H1 (cell line): ENCODE measurements around the gene RASD1. TPM values are rescaled to one million over a fixed set of nuclear protein-coding genes. Genes with fewer than 3 reads are reported as not detected.

Experiments
- CBX5 ChIP-seq: fragments of 300-800, 300-1000 bp; sonication (generic); IDR thresholded peaks from 2 replicates; pipeline ENCODE4 v1.7.1; 2016; ENCODE audit warnings: antibody characterized with exemption, low read length, low read depth
- FOSL1 ChIP-seq: IDR thresholded peaks from 2 replicates; pipeline ENCODE4 v1.6.1; 2011; ENCODE audit warnings: mild to moderate bottlenecking, low read depth, low read length, moderate library complexity; ENCODE audit not compliant: insufficient read depth
- KDM4A ChIP-seq: IDR thresholded peaks from one replicate; pipeline ENCODE4 v1.7.1; 2012; ENCODE audit warnings: low read depth, mild to moderate bottlenecking, moderate library complexity, low read length, inconsistent platforms; ENCODE audit not compliant: severe bottlenecking
- RAD21 ChIP-seq, 2 experiments: IDR thresholded peaks in 1 of 2; conservative IDR thresholded peaks in 1 of 2; 2 replicates each; pipeline ENCODE4 v1.6.1; 2011; ENCODE audit warnings: low read depth in 2 of 2, low read length in 2 of 2, improper control_type of control experiment in 1 of 2, inconsistent platforms in 1 of 2, mild to moderate bottlenecking in 1 of 2, moderate library complexity in 1 of 2
- polyA plus RNA-seq, 7 experiments: library from polyadenylated mRNA; depleted of rRNA in 3 of 7; stranded (reverse) in 5 of 7; unstranded in 2 of 7; fragments of >200 nt in 5 of 7; fragments of 200-250 nt in 2 of 7; gene quantifications; 1 replicate in 5 of 7; 2 replicates in 1 of 7; 4 replicates in 1 of 7; pipeline versions ENCODE4 v1.2.1 to v1.2.3, GENCODE V29; 2011 to 2013; ENCODE audit warnings: missing spikeins in 2 of 7, mixed read lengths in 2 of 7
- total RNA-seq: library from RNA; stranded (reverse); fragmentation: NEBNext Ultra II Directional; extraction: Animal tissue kit (Norgen Biotek cat#: 25700); gene quantifications from 2 replicates; pipeline ENCODE4 v1.2.1, GENCODE V29; 2021
- TF ChIP-seq, protein P1 (sequence below): IDR thresholded peaks from 2 replicates; pipeline ENCODE4 v1.6.1; 2011; ENCODE audit warnings: low read depth, mild to moderate bottlenecking, low read length; ENCODE audit not compliant: insufficient read depth

RASD1 gene
- total and polyA plus RNA-seq, 2 of the 8 experiments (the other 6 are each of a cell fraction or from before 2014, with no cell fraction given) = 2.3 to 2.6 TPM

DNA sequence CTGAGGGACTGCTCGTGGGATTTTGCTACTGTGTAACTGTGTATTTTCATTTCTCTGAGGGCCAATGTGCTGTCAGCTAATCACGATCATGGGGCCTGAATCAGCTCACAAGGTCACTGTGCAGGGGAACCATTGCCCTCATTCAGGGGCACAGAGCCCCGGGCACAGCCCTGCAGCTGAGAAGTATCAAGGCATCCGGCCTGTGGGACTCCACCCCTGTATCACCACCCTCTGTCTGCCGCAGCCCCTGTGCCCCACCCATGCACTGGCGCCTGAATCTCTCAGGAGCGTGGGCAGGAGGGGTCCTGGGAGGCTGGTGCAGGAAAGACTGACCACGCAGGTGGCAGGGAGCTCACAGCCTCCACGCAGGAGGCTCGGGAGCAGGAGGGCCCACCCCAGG lies 43.4 kb upstream of the RASD1 start (continued):
- TF ChIP-seq CBX5 = no peak
- TF ChIP-seq RAD21 (IDR thresholded peaks at IDR 0.05 in 1 of 2, conservative IDR thresholded peaks at IDR 0.05 in 1 of 2; ENCODE audit: low read depth in 2 of 2, low read length in 2 of 2) = no peak
- no peak for TF ChIP-seq FOSL1
- TF ChIP-seq, protein P1, sequence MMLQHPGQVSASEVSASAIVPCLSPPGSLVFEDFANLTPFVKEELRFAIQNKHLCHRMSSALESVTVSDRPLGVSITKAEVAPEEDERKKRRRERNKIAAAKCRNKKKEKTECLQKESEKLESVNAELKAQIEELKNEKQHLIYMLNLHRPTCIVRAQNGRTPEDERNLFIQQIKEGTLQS = no peak
- no peak for TF ChIP-seq KDM4A
- TF ChIP-seq, all 59 proteins: peak for 0
